Breast epithelium (tissue), 3 donors: Measurements from ENCODE around the gene INTS14.

Experiments used
- CTCF ChIP-seq, 3 donors: fragments of 450-650 bp; IDR thresholded peaks; one replicate each; pipeline ENCODE4 v1.5.1; 2016 to 2017; ENCODE audit warnings: antibody characterized with exemption in 3 of 3, mild to moderate bottlenecking in 3 of 3, moderate library complexity in 3 of 3
- POLR2A ChIP-seq: fragments of 450-650 bp; IDR thresholded peaks from one replicate; pipeline ENCODE4 v1.6.1; 2016; ENCODE audit warnings: antibody characterized with exemption, mild to moderate bottlenecking, moderate library complexity
- POLR2AphosphoS5 ChIP-seq, 3 donors: sonication (generic); formaldehyde crosslinking; IDR thresholded peaks; one replicate each; pipeline ENCODE4 v1.6.1; 2017; ENCODE audit warnings: antibody characterized with exemption in 3 of 3

DNA sequence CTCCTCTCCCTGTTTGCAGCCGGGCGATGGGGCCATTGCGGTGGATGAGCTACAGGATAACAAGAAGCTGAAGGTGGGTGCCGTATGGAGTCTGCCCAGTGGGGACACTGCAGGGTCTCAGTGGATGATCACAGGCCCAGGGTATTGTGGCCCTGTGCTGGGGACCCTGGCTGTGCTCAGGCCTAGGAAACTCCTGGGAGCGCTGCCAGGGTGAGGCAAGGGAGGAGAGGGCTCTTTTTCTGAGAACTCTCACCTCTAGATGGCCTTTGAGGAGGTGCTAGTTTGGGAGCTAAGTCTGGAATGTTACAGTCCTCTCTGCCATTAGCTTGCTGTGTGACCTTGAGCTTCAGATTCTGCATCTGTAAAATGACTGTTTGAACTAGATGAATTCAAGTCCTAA is 27.2 kb upstream of the INTS14 start:
- TF ChIP-seq CTCF (IDR thresholded peaks at IDR 0.05) (no peak), POLR2A (no peak), POLR2AphosphoS5 (IDR thresholded peaks at IDR 0.05) (no peak)
